Adrenal gland (tissue), 12 donors: Measurements from ENCODE around the gene SBNO2. TPM values are rescaled to one million over a fixed set of nuclear protein-coding genes. Genes with fewer than 3 reads are reported as not detected.

Experiments
- DNase-seq, 7 donors: peaks; one replicate each; pipeline ENCODE4 v3.0.0-alpha.2; 2019 to 2020
- H3K27ac ChIP-seq, 5 donors: fragments of 200-600 bp; sonication (generic) in 4 of 5; 1 replicate in 3 of 5; 2 replicates in 2 of 5; pipeline versions ENCODE4 v1.5.1 to v1.8.0; 2016 to 2020; ENCODE audit warnings: mild to moderate bottlenecking in 1 of 5
- H3K27me3 ChIP-seq: fragments of 200-600 bp; 2 replicates; pipeline ENCODE4 v1.8.0; 2021
- H3K36me3 ChIP-seq, 2 donors: fragments of 200-600 bp; replicated peaks in 1 of 2; 1 replicate in 1 of 2; 2 replicates in 1 of 2; pipeline versions ENCODE4 v1.5.1 to v1.8.0; 2018 to 2022
- H3K4me1 ChIP-seq, 2 donors: fragments of 200-600 bp; replicated peaks in 1 of 2; 1 replicate in 1 of 2; 2 replicates in 1 of 2; pipeline versions ENCODE4 v1.5.1 to v1.8.0; 2018 to 2021
- H3K4me3 ChIP-seq, 4 donors: fragments of 200-600 bp; sonication (generic) in 3 of 4; one replicate each; pipeline ENCODE4 v1.5.1; 2016 to 2018
- H3K9me3 ChIP-seq, 3 donors: fragments of 200-600 bp; sonication (generic) in 1 of 3; replicated peaks in 1 of 3; 1 replicate in 2 of 3; 2 replicates in 1 of 3; pipeline versions ENCODE4 v1.5.1 to v1.8.0; 2016 to 2021
- POLR2A ChIP-seq, 2 donors: fragments of 450-650 bp; IDR thresholded peaks; one replicate each; pipeline ENCODE4 v1.6.1; 2017; ENCODE audit warnings: antibody characterized with exemption in 2 of 2, mild to moderate bottlenecking in 2 of 2, moderate library complexity in 1 of 2
- WGBS, 4 donors: extraction: QIAGEN DNeasy Blood & Tissue Kit in 2 of 4; methylation state at CpG; one replicate each; pipeline versions ENCODE4 v1.1.5 to v1.1.7; 2013 to 2017; 5-methylcytosine and 5-hydroxymethylcytosine counted together
- intact Hi-C, 2 donors: fragments of 100-400 bp; cut with DNase I; formaldehyde crosslinking; loops; one replicate each; pipeline versions ENCODE4 v1.14.1 to v1.15.0; 2022 to 2023
- polyA plus RNA-seq, 3 donors: library from polyadenylated mRNA; stranded (reverse); fragments of 200-250 nt in 2 of 3; fragments of 350-450 nt in 1 of 3; fragmentation: Illumina TruSeq in 1 of 3; extraction: RNeasy Lipid Tissue Mini Kit (QIAGEN cat#74804) in 1 of 3; gene quantifications; one replicate each; pipeline ENCODE4 v1.2.3, GENCODE V29; 2013 to 2014
- total RNA-seq, 9 donors: library from RNA; depleted of rRNA in 4 of 9; stranded (reverse); fragments of >200 nt in 4 of 9; fragments of 120-200 nt in 1 of 9; fragmentation: NEBNext Ultra II Directional in 1 of 9; extraction: Animal tissue kit (Norgen Biotek cat#: 25700) in 1 of 9; gene quantifications; one replicate each; pipeline versions ENCODE4 v1.1.0 to v1.2.4, GENCODE V29; 2013 to 2023
- TF ChIP-seq, protein P1 (sequence below), 6 experiments: fragments of 450-650 bp in 4 of 6; fragments of 200-600 bp in 2 of 6; sonication (generic) in 1 of 6; IDR thresholded peaks; 1 replicate in 5 of 6; 2 replicates in 1 of 6; pipeline versions ENCODE4 v1.5.1 to v1.8.0; 2016 to 2021; ENCODE audit warnings: antibody characterized with exemption in 6 of 6, mild to moderate bottlenecking in 2 of 6, moderate library complexity in 1 of 6
- donor health status: healthy with polysubstance abuse.
- donor health status: Bipolar disorder and iron deficiency.
- donor health status: DM: yes; HTN: yes; CAD: no.
- donor health status: DM: no; HTN: no; CAD: no.
- donor health status: DM: no; HTN: no; CAD: no.
- donor health status: DM: yes; HTN: yes; CAD: no.

The SBNO2 gene
- total and polyA plus RNA-seq, 12 donors, result 13.6 to 176 (median 74.7) TPM

DNA sequence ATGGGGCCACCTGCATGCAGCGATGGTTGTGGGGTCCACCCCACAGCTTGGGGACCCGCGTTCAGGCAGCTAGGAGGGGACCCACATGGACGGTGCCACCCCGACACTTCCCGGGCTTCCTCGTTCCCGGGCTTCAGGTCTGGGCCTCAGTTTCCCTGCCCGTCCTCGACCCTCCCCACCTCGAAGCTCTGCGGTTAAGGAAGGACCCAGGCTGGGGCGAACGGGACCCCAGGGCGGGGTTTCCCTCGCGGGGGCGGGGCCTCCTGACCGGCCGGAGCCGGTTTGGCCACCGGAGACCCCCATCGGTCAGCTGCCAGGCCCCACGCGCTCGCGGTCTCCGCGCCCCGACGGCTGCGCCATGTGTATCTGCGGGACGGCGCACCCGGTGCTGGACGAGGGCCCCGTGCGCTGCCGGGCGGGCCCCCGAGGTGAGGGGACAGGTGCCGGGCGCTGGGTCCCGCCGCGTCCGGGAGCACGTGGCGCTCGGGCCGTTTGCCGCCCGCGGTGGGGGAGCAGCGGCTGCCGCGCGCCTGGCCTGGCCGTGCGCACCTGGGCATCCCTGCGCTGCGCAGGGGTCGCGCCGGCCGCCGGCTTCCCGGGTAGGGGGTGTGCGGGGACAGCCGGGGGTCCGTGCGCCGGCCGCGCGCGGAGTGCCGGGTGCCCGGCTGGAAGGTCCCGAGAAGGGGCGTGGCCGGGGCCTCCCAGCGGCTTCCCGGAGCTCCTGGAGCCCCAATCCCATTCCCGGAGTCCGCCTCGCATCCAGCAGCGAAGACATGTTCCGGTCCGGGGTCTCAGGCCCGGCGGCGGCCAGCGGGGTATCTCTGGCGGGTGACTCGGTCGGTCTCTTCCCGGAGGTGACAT lies 102.9 kb downstream of the SBNO2 start:
- 26 to 58% (median 28%) methylated on average over 21 to 99 of the region's 99 CpGs for WGBS, 4 donors
- TF ChIP-seq, protein P1, sequence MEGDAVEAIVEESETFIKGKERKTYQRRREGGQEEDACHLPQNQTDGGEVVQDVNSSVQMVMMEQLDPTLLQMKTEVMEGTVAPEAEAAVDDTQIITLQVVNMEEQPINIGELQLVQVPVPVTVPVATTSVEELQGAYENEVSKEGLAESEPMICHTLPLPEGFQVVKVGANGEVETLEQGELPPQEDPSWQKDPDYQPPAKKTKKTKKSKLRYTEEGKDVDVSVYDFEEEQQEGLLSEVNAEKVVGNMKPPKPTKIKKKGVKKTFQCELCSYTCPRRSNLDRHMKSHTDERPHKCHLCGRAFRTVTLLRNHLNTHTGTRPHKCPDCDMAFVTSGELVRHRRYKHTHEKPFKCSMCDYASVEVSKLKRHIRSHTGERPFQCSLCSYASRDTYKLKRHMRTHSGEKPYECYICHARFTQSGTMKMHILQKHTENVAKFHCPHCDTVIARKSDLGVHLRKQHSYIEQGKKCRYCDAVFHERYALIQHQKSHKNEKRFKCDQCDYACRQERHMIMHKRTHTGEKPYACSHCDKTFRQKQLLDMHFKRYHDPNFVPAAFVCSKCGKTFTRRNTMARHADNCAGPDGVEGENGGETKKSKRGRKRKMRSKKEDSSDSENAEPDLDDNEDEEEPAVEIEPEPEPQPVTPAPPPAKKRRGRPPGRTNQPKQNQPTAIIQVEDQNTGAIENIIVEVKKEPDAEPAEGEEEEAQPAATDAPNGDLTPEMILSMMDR (IDR thresholded peaks at IDR 0.05), result no peak
- TF ChIP-seq POLR2A (IDR thresholded peaks at IDR 0.05), result no peak
- peak in 1 of 7 donors; percentile 22 for DNase-seq
- H3K27ac ChIP-seq, result no peak overlapping the region
- intact Hi-C loops, result no loop called here
- no peak overlapping the region for H3K4me3 ChIP-seq
- no peaks in the 10 kb centered on the region for H3K36me3 ChIP-seq
- no peaks in the 10 kb centered on the region for H3K9me3 ChIP-seq
- peaks cover 53% of the 10 kb centered on the region for H3K27me3 ChIP-seq
- H3K4me1 ChIP-seq, result peaks cover 0 to 20% of the 10 kb centered on the region in 2 donors

- Histone ChIP-seq H3K36me3 (no peaks in the 10 kb centered on the region), H3K4me3 (no peak overlapping the region), H3K27ac (no peak overlapping the region), H3K27me3 (peaks cover 53% of the 10 kb centered on the region), H3K4me1 (peaks cover 0 to 20% of the 10 kb centered on the region in 2 donors), H3K9me3 (no peaks in the 10 kb centered on the region)
- 17 to 23% (median 21%) methylated on average over 21 of the region's 21 CpGs for WGBS, 4 donors
- TF ChIP-seq, protein P1 (IDR thresholded peaks at IDR 0.05), result no peak
- no peak for TF ChIP-seq POLR2A (IDR thresholded peaks at IDR 0.05)
- DNase-seq, result no peak
- intact Hi-C loops, result no loop called here
Measured at GRCh38 chr19:1070576-1070930, 103.5 kb downstream of the SBNO2 start.

GRCh38 chr19:1069009-1069779 lies 104.9 kb downstream of the SBNO2 start:
- H3K27me3 ChIP-seq, result peaks cover 53% of the 10 kb centered on the region
- peak; percentile 50 to 80 (median 66) for DNase-seq
- H3K9me3 ChIP-seq, result no peaks in the 10 kb centered on the region
- H3K27ac ChIP-seq, result peak overlapping the region in 3 of 5 donors; percentile 10 to 75 (median 49)
- H3K36me3 ChIP-seq, result no peaks in the 10 kb centered on the region
- peaks cover 0 to 28% of the 10 kb centered on the region in 2 donors for H3K4me1 ChIP-seq
- H3K4me3 ChIP-seq, result no peak overlapping the region
- intact Hi-C loops, result no loop called here
- WGBS, 4 donors, result 34 to 59% (median 49%) methylated on average over 21 to 25 of the region's 25 CpGs
- no peak for TF ChIP-seq POLR2A (IDR thresholded peaks at IDR 0.05)
- TF ChIP-seq, protein P1 (IDR thresholded peaks at IDR 0.05), result no peak
